Tongue (tissue), 3 donors: ENCODE data around the gene CEP43. TPM values are rescaled to one million over a fixed set of nuclear protein-coding genes. Genes with fewer than 3 reads are reported as not detected.

Experiments used
- DNase-seq: peaks from one replicate; pipeline ENCODE4 v3.0.0-alpha.2; 2015
- small RNA-seq: library from RNA; depleted of rRNA; stranded (forward); fragments of <200 nt; gene quantifications from one replicate; pipeline ENCODE3, GENCODE V24; 2014; ENCODE audit warnings: low replicate concordance
- total RNA-seq: library from RNA; depleted of rRNA; stranded (reverse); fragments of >200 nt; gene quantifications from one replicate; pipeline ENCODE4 v1.2.3, GENCODE V29; 2014

CEP43 gene
- total RNA-seq, 1 donor from 2014 or later: 22.6 TPM

DNA sequence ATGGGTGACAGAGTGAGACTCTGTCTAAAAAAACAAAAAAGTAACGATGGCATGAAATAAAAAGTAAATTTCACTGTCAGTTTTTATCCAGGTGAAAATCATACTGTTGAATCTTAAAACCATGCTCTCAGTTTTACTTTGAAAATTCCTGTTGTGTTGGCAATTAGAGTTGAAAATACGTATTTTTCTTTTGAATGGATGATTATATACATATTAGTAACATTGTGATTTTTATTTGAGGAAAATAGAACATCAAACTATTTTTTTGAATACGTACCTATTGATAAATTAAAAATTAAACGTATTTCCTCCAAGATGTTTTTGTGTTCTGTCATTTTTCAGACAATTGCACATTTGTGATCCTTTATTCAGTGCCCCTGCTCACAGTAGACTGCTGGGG lies 14.7 kb downstream of the CEP43 start:
- DNase-seq: no peak

- DNase-seq: no peak
These were observed 16.1 kb downstream of the CEP43 start for GRCh38 chr6:167015302-167015701.

DNA sequence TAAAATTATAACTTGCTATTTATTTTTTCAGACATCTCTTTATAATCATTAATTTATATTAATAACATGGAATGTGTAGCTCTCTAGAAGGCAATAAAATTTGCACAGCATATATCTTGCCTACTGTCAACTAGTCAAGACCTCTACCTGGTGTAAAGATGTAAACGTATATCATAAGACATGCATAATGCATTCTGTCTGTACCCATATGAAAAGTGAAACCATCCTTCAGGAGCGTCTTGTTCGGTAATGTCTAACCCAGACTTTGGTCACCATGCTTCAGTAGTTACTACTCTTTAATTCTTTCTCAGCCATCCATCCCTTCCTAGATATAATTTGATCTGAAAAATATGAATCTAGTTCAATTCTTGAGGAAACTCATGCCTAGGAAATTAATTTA lies 21.0 kb downstream of the CEP43 start:
- no peak for DNase-seq

DNA sequence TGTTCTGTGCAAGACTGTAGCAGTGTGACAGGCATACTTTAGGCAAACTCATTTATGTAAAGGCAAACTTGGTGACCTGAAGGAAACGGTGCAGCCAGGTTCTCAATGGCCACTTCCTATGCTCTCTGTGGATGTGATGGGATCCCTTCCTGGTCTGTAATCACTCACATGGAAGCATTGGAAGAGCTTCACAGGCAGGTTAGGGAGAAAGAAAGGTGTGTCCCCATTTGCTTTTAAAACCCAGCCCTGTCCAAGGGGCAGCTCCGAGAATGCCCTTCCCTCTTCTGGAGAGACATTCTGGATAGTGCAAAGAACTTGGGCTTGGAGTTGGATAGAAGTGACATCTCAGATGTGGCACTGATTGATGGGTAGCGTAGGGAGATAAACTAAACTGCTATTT lies 28.1 kb downstream of the CEP43 start:
- DNase-seq: no peak

DNA sequence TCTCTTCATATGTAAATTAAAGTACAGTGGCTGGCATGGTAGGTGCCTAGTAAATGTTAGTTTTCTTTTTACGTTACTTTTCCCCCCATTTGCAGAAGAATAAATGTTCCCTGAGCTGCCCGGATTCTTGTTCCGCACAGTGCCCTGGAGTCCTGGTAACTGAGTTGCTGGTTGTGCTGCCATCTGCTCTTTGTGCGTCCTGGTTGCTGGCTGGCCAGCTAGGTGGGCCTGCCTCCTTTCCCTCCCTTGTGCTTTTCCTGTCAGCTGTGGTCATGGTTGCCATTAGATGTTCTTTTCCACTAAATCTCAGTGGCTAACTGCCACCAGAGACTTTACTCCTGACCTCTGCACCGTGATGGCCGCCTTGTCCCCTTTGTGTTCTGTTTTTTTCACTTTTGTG lies 28.6 kb downstream of the CEP43 start:
- DNase-seq: no peak

GRCh38 chr6:167030222-167031072 lies 31.2 kb downstream of the CEP43 start:
- no peak for DNase-seq

DNA sequence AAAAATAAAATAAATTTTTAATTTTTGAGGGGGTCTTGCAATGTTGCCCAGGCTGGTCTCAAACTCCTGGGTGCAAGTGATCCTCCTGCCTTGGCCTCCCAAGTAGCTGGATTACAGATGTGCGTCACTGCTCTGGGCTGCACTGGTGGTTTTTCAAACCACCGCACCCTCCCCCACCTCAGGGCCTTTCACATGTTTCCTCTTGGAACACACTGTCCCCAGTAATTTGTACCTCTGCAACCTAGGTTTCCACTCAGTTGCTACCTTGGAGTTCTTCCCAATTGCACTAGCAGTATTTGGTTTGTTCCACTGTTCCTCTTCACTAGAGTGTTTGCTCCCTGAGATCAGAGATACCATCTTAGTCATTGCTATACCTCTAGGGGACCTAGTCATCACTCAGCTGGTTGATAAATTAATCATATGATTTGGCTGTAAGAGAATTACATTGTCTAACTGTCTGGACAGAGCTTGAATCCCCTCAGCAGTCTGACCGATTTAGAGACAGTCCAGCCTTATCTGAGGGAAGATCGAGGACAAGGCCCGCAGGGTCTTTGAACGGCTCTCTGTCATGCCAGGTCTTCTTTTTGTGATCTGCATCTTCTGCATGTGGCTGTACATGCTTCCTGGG lies 32.0 kb downstream of the CEP43 start:
- no peak for DNase-seq

DNA sequence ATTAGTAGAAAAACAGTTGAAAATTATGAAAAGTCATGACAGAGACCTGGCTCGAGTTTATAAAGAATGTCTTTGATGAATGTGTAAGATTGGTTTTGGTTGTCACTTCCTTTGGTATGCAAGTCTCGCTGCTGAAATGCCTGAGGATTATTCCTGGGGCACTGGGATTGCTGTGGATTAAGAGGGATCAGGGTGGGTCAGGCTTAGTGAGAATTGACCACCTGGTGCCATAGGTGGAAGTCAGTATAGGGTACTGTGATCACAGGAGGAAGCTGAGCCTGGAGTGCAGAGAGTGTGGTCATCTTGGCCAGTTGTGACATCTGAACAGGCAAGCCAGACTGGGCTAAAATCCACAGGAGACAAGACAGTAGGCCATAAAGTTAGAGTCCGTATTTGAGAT lies 34.9 kb downstream of the CEP43 start:
- no peak for DNase-seq

GRCh38 chr6:167037762-167038161 lies 38.6 kb downstream of the CEP43 start:
- no peak for DNase-seq

DNA sequence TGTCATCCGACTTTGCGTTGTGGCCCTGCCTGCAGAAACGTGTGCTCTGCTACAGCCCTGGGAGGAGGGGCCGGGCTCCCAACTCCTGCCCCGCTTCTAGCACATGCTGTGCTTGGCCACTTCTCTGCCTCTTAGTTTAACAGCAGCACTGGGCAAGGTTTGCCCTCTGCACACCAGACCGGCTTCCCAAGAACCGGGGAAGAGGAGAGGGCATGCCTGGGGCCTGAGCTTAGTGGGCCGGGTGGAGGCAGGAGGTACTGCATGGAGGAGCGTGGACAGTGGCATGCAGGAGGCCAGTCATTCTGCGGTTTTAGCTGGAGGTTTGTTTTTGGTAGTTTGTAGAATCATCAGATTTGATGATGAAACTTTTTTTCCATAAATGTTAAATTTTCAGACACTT lies 45.5 kb downstream of the CEP43 start:
- DNase-seq: no peak

- DNase-seq: no peak
These were observed 46.8 kb downstream of the CEP43 start for GRCh38 chr6:167045828-167046580.

DNA sequence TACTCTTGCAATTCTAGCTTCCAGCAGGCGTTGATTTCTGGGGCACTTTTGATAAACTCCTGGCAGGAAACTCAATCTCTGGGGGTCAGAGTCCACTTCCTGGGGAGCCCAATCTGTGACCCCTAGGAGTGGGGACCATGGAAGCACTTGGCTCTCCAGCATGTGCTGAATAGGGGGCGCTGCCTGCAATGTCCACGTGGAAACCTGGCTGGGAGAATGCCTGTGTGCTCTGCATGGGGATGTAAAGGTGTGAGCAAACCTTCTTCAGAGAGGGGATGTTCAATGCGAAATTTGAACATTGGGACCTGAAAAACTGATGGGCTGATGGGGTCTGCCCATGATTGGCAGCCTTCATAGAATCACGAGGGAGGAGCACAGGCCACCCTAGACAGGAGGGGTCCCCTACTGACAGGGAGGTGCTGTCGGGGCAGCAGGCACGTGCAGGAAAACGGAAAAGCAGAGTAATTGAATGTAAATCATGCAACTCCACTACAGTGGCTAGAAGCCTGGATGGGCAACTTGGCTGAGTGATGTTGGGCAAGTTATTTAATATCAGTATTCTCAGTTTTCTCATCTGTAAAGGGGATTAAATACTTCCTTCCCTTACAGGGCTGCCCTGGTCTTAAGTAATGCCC lies 47.8 kb downstream of the CEP43 start:
- DNase-seq: no peak

- DNase-seq: no peak
These were observed 48.4 kb downstream of the CEP43 start for GRCh38 chr6:167047554-167047953.

Small RNA genes within 50 kb of the gene (small RNA-seq; reads per million reads assigned to genes)
- gene MIR3939: 0.13 reads per million

Other genes with a start within 250 kb of the CEP43 start
- 20.7 TPM for gene RNASET2, start 42.8 kb upstream of the CEP43 start, total RNA-seq
- gene CCR6, start 123.7 kb downstream of the CEP43 start, total RNA-seq: not detected
- not detected for gene GPR31, start 158.6 kb downstream of the CEP43 start, total RNA-seq